Endothelial cell of umbilical vein (primary cell): ENCODE measurements around the gene COL1A1. TPM values are rescaled to one million over a fixed set of nuclear protein-coding genes. Genes with fewer than 3 reads are reported as not detected.

Source experiments
- BruUV-seq: library from RNA; stranded (reverse); fragments of 400-500 nt; replicated peaks from 2 replicates; lab custom pipeline; 2021; lab: Mats Ljungman, UMichigan
- CTCF ChIA-PET: fragments of 300-600, 350-600 bp; sonication (Branson Sonifier 250); formaldehyde crosslinking; loops from one replicate; lab custom pipeline; 2021; ENCODE audit warnings: antibody characterized with exemption, inconsistent platforms; lab: Charles Lee
- POLR2A ChIA-PET: fragments of 300-600, 350-600 bp; sonication (Branson Sonifier 250); formaldehyde crosslinking; loops from one replicate; lab custom pipeline; 2021; ENCODE audit warnings: antibody characterized with exemption, inconsistent platforms; lab: Charles Lee
- DNase-seq: peaks from one replicate; pipeline ENCODE4 v3.0.0-alpha.2; 2011; ENCODE audit warnings: low read depth, low spot score
- FAIRE-seq: peaks from 2 replicates; lab custom pipeline; 2011; peaks lifted over from hg19 to GRCh38; lab: Jason Lieb, UNC
- H2AFZ ChIP-seq: 2 replicates; pipeline ENCODE4 v1.6.0; 2012; ENCODE audit warnings: low read depth, low read length, control low read depth, inconsistent platforms
- H3K27ac ChIP-seq: 2 replicates; pipeline ENCODE4 v1.5.1; 2011; ENCODE audit warnings: low read depth, mild to moderate bottlenecking, control low read depth, low read length, moderate library complexity; ENCODE audit not compliant: insufficient read depth
- H3K27me3 ChIP-seq, 2 experiments: 2 replicates each; pipeline versions ENCODE4 v1.6.0 to v1.6.1; 2011; ENCODE audit warnings: low read length in 2 of 2, mixed read lengths in 1 of 2; ENCODE audit not compliant: control insufficient read depth in 2 of 2, insufficient read depth in 2 of 2
- H3K36me3 ChIP-seq, 2 experiments: 2 replicates in 1 of 2; 3 replicates in 1 of 2; pipeline ENCODE4 v1.5.1; 2011; ENCODE audit warnings: low read length in 2 of 2, mild to moderate bottlenecking in 1 of 2, moderate library complexity in 1 of 2; ENCODE audit not compliant: control insufficient read depth in 2 of 2, insufficient read depth in 2 of 2; ENCODE audit errors: extremely low read depth in 1 of 2
- H3K4me1 ChIP-seq: 3 replicates; pipeline ENCODE4 v1.5.1; 2011; ENCODE audit warnings: mild to moderate bottlenecking, low read length; ENCODE audit not compliant: control insufficient read depth, insufficient read depth; ENCODE audit errors: extremely low read depth
- H3K4me2 ChIP-seq: 2 replicates; pipeline ENCODE4 v1.6.1; 2011; ENCODE audit warnings: low read length, control low read depth, mixed read lengths; ENCODE audit not compliant: insufficient read depth
- H3K4me3 ChIP-seq, 3 experiments: fragments of 200-600 bp in 1 of 3; sonication (generic), shearing (Covaris generic) in 1 of 3; replicated peaks in 1 of 3; 2 replicates each; pipeline ENCODE4 v1.5.1; 2011 to 2016; ENCODE audit warnings: control low read depth in 3 of 3, low read length in 3 of 3, mild to moderate bottlenecking in 2 of 3, inconsistent platforms in 1 of 3, low read depth in 1 of 3, moderate library complexity in 1 of 3; ENCODE audit not compliant: insufficient read depth in 1 of 3
- H3K79me2 ChIP-seq: 2 replicates; pipeline ENCODE4 v1.6.0; 2012; ENCODE audit warnings: low read length, inconsistent platforms; ENCODE audit not compliant: control insufficient read depth, insufficient read depth
- H3K9ac ChIP-seq: replicated peaks from 2 replicates; pipeline ENCODE3; 2011; ENCODE audit warnings: low read length, control low read depth; ENCODE audit not compliant: insufficient read depth; ENCODE audit errors: extremely low read depth
- H3K9me1 ChIP-seq: replicated peaks from 3 replicates; pipeline ENCODE4 v1.6.0; 2011; ENCODE audit warnings: mild to moderate bottlenecking, low read length; ENCODE audit not compliant: control insufficient read depth, insufficient read depth; ENCODE audit errors: extremely low read depth
- H3K9me3 ChIP-seq: replicated peaks from 2 replicates; pipeline ENCODE4 v1.5.1; 2012; ENCODE audit warnings: low read length, inconsistent platforms; ENCODE audit not compliant: control insufficient read depth, insufficient read depth
- H4K20me1 ChIP-seq: replicated peaks from 2 replicates; pipeline ENCODE3; 2011; ENCODE audit warnings: mild to moderate bottlenecking, low read length; ENCODE audit not compliant: control insufficient read depth, insufficient read depth; ENCODE audit errors: extremely low read depth
- FOS ChIP-seq: IDR thresholded peaks from 2 replicates; pipeline ENCODE4 v1.6.1; 2011; ENCODE audit warnings: mild to moderate bottlenecking, low read length, moderate library complexity, borderline replicate concordance; ENCODE audit not compliant: insufficient read depth
- GATA2 ChIP-seq: IDR thresholded peaks from 2 replicates; pipeline ENCODE4 v1.7.0; 2011; ENCODE audit warnings: low read depth, mild to moderate bottlenecking, moderate library complexity, mixed read lengths, low read length; ENCODE audit not compliant: insufficient read length, insufficient read depth
- JUN ChIP-seq: IDR thresholded peaks from 2 replicates; pipeline ENCODE4 v1.6.1; 2011; ENCODE audit warnings: borderline replicate concordance, low read depth; ENCODE audit not compliant: insufficient read length, insufficient read depth
- MYC ChIP-seq: IDR thresholded peaks from one replicate; pipeline ENCODE4 v1.6.1; 2011; ENCODE audit warnings: mild to moderate bottlenecking, low read depth, low read length
- POLR2A ChIP-seq: IDR thresholded peaks from 2 replicates; pipeline ENCODE4 v1.6.1; 2012; ENCODE audit warnings: low read depth, mild to moderate bottlenecking, control low read depth, low read length
- POLR2AphosphoS5 ChIP-seq: IDR thresholded peaks from 2 replicates; pipeline ENCODE4 v1.6.1; 2012; ENCODE audit warnings: low read depth, mild to moderate bottlenecking, control low read depth, low read length, moderate library complexity; ENCODE audit not compliant: insufficient read depth
- dilution Hi-C: fragments of 300-500 bp; cut with MboI; formaldehyde crosslinking; loops from one replicate; pipeline ENCODE4 v1.15.0; 2019; ENCODE audit warnings: low sequenced_read_pairs; ENCODE audit not compliant: extremely low pct_ligation_motif_present
- intact Hi-C: fragments of 100-400 bp; cut with micrococcal nuclease; formaldehyde crosslinking; loops from one replicate; pipeline ENCODE4 v1.10.0; 2022
- polyA plus RNA-seq, 4 experiments: library from polyadenylated mRNA; depleted of rRNA in 3 of 4; stranded (reverse) in 3 of 4; unstranded in 1 of 4; fragments of >200 nt; gene quantifications; 2 replicates each; pipeline versions ENCODE4 v1.2.1 to v1.2.3, GENCODE V29; 2011 to 2012; ENCODE audit warnings: missing spikeins in 1 of 4
- total RNA-seq: library from RNA; stranded (reverse); gene quantifications from 2 replicates; pipeline ENCODE4 v1.2.3, GENCODE V29; 2021
- TF ChIP-seq, protein P1 (sequence below): IDR thresholded peaks from 2 replicates; pipeline ENCODE4 v1.6.1; 2011; ENCODE audit not compliant: insufficient read depth, insufficient read length

Gene COL1A1
- total and polyA plus RNA-seq, 2 donors (not counting 3 experiments of a cell fraction or from before 2014, with no cell fraction given) = 0.07 TPM

DNA sequence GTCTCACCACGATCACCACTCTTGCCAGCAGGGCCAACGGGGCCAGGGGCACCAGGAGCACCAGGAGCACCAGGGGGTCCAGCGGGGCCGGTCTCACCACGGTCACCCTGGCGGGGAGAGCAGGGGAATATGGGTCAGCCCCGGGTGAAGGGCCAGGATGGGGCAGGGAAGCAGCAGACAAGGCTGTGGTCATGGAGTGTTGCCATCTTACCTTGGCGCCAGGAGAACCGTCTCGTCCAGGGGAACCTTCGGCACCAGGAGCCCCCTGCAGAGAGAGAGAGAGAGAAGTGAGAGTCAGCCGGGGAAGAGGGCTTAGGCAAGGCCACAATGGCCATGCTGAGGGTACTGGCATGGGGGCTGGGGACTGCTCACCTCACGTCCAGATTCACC, 12.9 kb downstream of the COL1A1 start:
- no peaks in the 10 kb centered on the region for H4K20me1 ChIP-seq
- no peak for FAIRE-seq
- no peaks in the 10 kb centered on the region for H3K4me1 ChIP-seq
- intact Hi-C loops (no loop called here), dilution Hi-C loops (no loop called here)
- no peak overlapping the region for H3K4me2 ChIP-seq
- no peak for DNase-seq
- TF ChIP-seq MYC (no peak), FOS (no peak), POLR2AphosphoS5 (no peak)
- no peak overlapping the region for H3K27ac ChIP-seq
- H3K9ac ChIP-seq = no peak overlapping the region
- no peaks in the 10 kb centered on the region for H3K36me3 ChIP-seq
- ChIA-PET POLR2A (no interaction called here), CTCF (interaction anchor here (1.0 to 3.1 kb wide), 4 partner anchors 10 to 19 kb away, joined by 5 to 15 read pairs (median 10); no protein-coding TSS in a partner anchor)
- H2AFZ ChIP-seq = no peak overlapping the region
- no peaks in the 10 kb centered on the region for H3K9me3 ChIP-seq
- no peaks in the 10 kb centered on the region for H3K9me1 ChIP-seq
- H3K79me2 ChIP-seq = no peaks in the 10 kb centered on the region
- no peaks in the 10 kb centered on the region for H3K27me3 ChIP-seq
- H3K4me3 ChIP-seq = no peak overlapping the region
- BruUV-seq = no TSS peak

DNA sequence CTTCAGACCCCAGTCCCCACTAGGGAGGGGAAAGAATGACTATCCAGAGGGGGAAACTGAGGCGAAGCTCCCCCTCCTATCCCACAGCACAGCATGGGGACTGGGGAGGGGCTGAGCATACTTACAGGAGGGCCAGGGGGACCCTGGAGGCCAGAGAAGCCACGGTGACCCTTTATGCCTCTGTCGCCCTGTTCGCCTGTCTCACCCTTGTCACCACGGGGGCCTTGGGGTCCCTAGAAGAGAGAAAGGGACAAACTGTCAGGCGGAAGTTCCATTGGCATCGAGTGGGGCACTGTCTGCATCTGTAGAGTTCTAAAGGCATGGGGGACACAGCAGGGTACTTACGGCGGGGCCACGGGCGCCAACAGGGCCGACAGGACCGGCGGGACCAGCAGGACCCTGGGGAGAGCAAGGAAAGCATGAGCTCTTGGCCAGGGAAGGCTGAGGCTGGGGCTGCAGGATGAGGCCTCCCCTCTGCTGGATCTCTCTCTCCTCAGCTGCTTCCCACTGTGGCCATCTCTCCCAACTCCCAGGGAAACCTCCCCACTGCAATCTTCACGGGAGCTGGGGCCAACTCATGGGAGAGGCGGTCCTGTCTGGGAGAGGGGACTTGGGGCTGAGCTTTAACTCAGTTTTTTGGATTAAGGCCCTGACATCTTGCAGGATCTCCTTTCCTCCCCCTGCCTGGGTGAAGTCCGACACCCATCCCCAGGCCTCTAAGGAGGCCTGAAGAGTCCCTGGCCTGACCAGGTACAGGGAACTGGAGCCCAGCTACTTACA, 13.5 kb downstream of the COL1A1 start:
- Histone ChIP-seq H3K4me1 (no peaks in the 10 kb centered on the region), H3K27me3 (no peaks in the 10 kb centered on the region), H3K9me1 (no peaks in the 10 kb centered on the region), H4K20me1 (no peaks in the 10 kb centered on the region), H3K79me2 (no peaks in the 10 kb centered on the region), H3K9me3 (no peaks in the 10 kb centered on the region), H3K27ac (no peak overlapping the region), H3K9ac (no peak overlapping the region), H3K36me3 (no peaks in the 10 kb centered on the region), H3K4me3 (no peak overlapping the region), H2AFZ (no peak overlapping the region), H3K4me2 (no peak overlapping the region)
- FAIRE-seq (no peak), DNase-seq (no peak)
- intact Hi-C loops (no loop called here), dilution Hi-C loops (no loop called here)
- ChIA-PET POLR2A (no interaction called here), CTCF (interaction anchor here (0.6 to 3.1 kb wide), 6 partner anchors 10 to 73 kb away, joined by 3 to 15 read pairs (median 7); no protein-coding TSS in a partner anchor)
- BruUV-seq = no TSS peak
- TF ChIP-seq POLR2AphosphoS5 (no peak), MYC (no peak), JUN (no peak), FOS (no peak), GATA2 (no peak), POLR2A (no peak)
- TF ChIP-seq, protein P1, sequence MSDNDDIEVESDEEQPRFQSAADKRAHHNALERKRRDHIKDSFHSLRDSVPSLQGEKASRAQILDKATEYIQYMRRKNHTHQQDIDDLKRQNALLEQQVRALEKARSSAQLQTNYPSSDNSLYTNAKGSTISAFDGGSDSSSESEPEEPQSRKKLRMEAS = no peak
